H1 (cell line): ENCODE measurements around the gene VPS9D1. TPM values are rescaled to one million over a fixed set of nuclear protein-coding genes. Genes with fewer than 3 reads are reported as not detected.
A peak's percentile ranks its signal among the peaks of the same experiment; 100 is the strongest.

Source experiments
- CHD2 ChIP-seq: IDR thresholded peaks from 2 replicates; pipeline ENCODE4 v1.6.1; 2012; ENCODE audit warnings: low read length, improper control_type of control experiment
- HDAC2 ChIP-seq, 2 experiments: fragments of 300-600 bp in 1 of 2; sonication (generic) in 1 of 2; IDR thresholded peaks; 2 replicates each; pipeline ENCODE4 v1.6.1; 2011 to 2012; ENCODE audit warnings: low read depth in 2 of 2, low read length in 2 of 2, mild to moderate bottlenecking in 2 of 2, moderate library complexity in 2 of 2, borderline replicate concordance in 1 of 2, inconsistent platforms in 1 of 2
- JUN ChIP-seq: IDR thresholded peaks from 2 replicates; pipeline ENCODE4 v1.6.1; 2011; ENCODE audit warnings: low read depth, mild to moderate bottlenecking, improper control_type of control experiment, low read length
- JUND ChIP-seq: IDR thresholded peaks from 2 replicates; pipeline ENCODE4 v1.6.1; 2011; ENCODE audit warnings: mild to moderate bottlenecking, improper control_type of control experiment, low read length
- MAFK ChIP-seq: IDR thresholded peaks from 2 replicates; pipeline ENCODE4 v1.6.1; 2012; ENCODE audit warnings: low read depth, mild to moderate bottlenecking, improper control_type of control experiment, low read length
- SP2 ChIP-seq: IDR thresholded peaks from 2 replicates; pipeline ENCODE4 v1.6.1; 2012; ENCODE audit warnings: mild to moderate bottlenecking, low read length, inconsistent platforms
- SRF ChIP-seq: IDR thresholded peaks from 2 replicates; pipeline ENCODE4 v1.6.1; 2011; ENCODE audit warnings: mild to moderate bottlenecking, low read depth, low read length, moderate library complexity
- TAF1 ChIP-seq: IDR thresholded peaks from 2 replicates; pipeline ENCODE4 v1.6.1; 2011; ENCODE audit warnings: mild to moderate bottlenecking, low read depth, low read length
- TBP ChIP-seq: IDR thresholded peaks from 2 replicates; pipeline ENCODE4 v1.6.1; 2011; ENCODE audit warnings: low read depth, low read length, improper control_type of control experiment
- polyA plus RNA-seq, 7 experiments: library from polyadenylated mRNA; depleted of rRNA in 3 of 7; stranded (reverse) in 5 of 7; unstranded in 2 of 7; fragments of >200 nt in 5 of 7; fragments of 200-250 nt in 2 of 7; gene quantifications; 1 replicate in 5 of 7; 2 replicates in 1 of 7; 4 replicates in 1 of 7; pipeline versions ENCODE4 v1.2.1 to v1.2.3, GENCODE V29; 2011 to 2013; ENCODE audit warnings: missing spikeins in 2 of 7, mixed read lengths in 2 of 7
- total RNA-seq: library from RNA; stranded (reverse); fragmentation: NEBNext Ultra II Directional; extraction: Animal tissue kit (Norgen Biotek cat#: 25700); gene quantifications from 2 replicates; pipeline ENCODE4 v1.2.1, GENCODE V29; 2021
- TF ChIP-seq, protein P1 (sequence below): fragments of 300-600 bp; sonication (generic); IDR thresholded peaks from 2 replicates; pipeline ENCODE4 v1.7.1; 2012; ENCODE audit warnings: low read length, moderate library complexity, mild to moderate bottlenecking, inconsistent platforms; ENCODE audit not compliant: insufficient replicate concordance
- TF ChIP-seq, protein P2 (sequence below): IDR thresholded peaks from 2 replicates; pipeline ENCODE4 v1.6.1; 2012; ENCODE audit warnings: inconsistent platforms

Gene VPS9D1
- total and polyA plus RNA-seq, 2 of the 8 experiments (the other 6 are each of a cell fraction or from before 2014, with no cell fraction given) = 2.9 to 5.4 TPM

DNA sequence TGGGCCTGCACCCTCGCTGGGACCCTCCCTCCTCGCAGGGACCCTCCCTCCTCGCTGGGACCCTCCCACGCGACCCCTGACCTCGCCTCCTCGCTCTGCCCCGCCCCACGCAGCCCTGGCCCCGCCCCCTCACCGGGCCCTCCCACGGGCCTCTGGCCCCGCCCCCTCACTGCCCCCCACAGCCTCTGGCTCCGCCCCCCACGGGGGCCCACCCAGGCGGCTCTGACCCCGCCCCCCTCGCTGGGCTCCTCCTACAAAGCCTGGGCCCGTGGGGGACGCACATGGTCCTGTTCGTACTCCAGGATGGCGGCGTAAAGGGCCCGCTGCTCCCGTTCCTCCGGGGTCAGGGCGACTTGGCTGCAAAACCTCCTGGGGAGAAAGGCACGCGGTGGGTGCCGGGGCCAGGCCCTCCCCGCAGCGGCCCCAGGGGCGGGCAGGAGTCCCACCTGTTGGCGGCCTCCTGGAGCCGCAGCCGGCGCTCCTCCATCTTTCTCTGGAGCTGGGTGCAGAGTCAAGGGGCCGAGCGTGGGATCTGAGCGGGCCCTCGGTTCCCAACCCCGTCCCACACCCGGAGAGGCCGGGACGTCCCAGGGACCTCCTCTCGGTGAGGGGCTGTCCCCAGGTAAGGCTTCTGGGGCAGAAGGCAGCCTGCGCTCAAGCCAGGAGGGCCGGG, 9.0 kb downstream of the VPS9D1 start (continued):
- TF ChIP-seq, protein P1, sequence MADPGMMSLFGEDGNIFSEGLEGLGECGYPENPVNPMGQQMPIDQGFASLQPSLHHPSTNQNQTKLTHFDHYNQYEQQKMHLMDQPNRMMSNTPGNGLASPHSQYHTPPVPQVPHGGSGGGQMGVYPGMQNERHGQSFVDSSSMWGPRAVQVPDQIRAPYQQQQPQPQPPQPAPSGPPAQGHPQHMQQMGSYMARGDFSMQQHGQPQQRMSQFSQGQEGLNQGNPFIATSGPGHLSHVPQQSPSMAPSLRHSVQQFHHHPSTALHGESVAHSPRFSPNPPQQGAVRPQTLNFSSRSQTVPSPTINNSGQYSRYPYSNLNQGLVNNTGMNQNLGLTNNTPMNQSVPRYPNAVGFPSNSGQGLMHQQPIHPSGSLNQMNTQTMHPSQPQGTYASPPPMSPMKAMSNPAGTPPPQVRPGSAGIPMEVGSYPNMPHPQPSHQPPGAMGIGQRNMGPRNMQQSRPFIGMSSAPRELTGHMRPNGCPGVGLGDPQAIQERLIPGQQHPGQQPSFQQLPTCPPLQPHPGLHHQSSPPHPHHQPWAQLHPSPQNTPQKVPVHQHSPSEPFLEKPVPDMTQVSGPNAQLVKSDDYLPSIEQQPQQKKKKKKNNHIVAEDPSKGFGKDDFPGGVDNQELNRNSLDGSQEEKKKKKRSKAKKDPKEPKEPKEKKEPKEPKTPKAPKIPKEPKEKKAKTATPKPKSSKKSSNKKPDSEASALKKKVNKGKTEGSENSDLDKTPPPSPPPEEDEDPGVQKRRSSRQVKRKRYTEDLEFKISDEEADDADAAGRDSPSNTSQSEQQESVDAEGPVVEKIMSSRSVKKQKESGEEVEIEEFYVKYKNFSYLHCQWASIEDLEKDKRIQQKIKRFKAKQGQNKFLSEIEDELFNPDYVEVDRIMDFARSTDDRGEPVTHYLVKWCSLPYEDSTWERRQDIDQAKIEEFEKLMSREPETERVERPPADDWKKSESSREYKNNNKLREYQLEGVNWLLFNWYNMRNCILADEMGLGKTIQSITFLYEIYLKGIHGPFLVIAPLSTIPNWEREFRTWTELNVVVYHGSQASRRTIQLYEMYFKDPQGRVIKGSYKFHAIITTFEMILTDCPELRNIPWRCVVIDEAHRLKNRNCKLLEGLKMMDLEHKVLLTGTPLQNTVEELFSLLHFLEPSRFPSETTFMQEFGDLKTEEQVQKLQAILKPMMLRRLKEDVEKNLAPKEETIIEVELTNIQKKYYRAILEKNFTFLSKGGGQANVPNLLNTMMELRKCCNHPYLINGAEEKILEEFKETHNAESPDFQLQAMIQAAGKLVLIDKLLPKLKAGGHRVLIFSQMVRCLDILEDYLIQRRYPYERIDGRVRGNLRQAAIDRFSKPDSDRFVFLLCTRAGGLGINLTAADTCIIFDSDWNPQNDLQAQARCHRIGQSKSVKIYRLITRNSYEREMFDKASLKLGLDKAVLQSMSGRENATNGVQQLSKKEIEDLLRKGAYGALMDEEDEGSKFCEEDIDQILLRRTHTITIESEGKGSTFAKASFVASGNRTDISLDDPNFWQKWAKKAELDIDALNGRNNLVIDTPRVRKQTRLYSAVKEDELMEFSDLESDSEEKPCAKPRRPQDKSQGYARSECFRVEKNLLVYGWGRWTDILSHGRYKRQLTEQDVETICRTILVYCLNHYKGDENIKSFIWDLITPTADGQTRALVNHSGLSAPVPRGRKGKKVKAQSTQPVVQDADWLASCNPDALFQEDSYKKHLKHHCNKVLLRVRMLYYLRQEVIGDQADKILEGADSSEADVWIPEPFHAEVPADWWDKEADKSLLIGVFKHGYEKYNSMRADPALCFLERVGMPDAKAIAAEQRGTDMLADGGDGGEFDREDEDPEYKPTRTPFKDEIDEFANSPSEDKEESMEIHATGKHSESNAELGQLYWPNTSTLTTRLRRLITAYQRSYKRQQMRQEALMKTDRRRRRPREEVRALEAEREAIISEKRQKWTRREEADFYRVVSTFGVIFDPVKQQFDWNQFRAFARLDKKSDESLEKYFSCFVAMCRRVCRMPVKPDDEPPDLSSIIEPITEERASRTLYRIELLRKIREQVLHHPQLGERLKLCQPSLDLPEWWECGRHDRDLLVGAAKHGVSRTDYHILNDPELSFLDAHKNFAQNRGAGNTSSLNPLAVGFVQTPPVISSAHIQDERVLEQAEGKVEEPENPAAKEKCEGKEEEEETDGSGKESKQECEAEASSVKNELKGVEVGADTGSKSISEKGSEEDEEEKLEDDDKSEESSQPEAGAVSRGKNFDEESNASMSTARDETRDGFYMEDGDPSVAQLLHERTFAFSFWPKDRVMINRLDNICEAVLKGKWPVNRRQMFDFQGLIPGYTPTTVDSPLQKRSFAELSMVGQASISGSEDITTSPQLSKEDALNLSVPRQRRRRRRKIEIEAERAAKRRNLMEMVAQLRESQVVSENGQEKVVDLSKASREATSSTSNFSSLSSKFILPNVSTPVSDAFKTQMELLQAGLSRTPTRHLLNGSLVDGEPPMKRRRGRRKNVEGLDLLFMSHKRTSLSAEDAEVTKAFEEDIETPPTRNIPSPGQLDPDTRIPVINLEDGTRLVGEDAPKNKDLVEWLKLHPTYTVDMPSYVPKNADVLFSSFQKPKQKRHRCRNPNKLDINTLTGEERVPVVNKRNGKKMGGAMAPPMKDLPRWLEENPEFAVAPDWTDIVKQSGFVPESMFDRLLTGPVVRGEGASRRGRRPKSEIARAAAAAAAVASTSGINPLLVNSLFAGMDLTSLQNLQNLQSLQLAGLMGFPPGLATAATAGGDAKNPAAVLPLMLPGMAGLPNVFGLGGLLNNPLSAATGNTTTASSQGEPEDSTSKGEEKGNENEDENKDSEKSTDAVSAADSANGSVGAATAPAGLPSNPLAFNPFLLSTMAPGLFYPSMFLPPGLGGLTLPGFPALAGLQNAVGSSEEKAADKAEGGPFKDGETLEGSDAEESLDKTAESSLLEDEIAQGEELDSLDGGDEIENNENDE = no peak
- TF ChIP-seq, protein P2, sequence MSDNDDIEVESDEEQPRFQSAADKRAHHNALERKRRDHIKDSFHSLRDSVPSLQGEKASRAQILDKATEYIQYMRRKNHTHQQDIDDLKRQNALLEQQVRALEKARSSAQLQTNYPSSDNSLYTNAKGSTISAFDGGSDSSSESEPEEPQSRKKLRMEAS = peak; percentile 88
- TF ChIP-seq MAFK (no peak), SRF (no peak), CHD2 (no peak), SP2 (no peak), JUN (no peak), HDAC2 (IDR thresholded peaks at IDR 0.05; ENCODE audit: borderline replicate concordance in 1 of 2, low read depth in 2 of 2, low read length in 2 of 2) (0 out of 4 replicates have a peak, but pooled peaks of 1 of the 2 experiments have one; percentile 30), TAF1 (peak; percentile 78), TBP (peak; percentile 81), JUND (no peak)
